Upper lobe of left lung (tissue), 6 donors: ENCODE results near the gene HSPBP1. TPM values are rescaled to one million over a fixed set of nuclear protein-coding genes. Genes with fewer than 3 reads are reported as not detected.

Source experiments
- ATAC-seq, 2 donors: fragments of 200-7000 bp; cut with Tn5 transposase; one replicate each; pipeline ENCODE4 v1.9.1; 2022; ENCODE audit warnings: mild to moderate bottlenecking in 2 of 2, moderate library complexity in 2 of 2; ENCODE audit not compliant: low FRiP score in 2 of 2
- DNase-seq, 2 donors: peaks; one replicate each; pipeline ENCODE4 v3.0.0-alpha.2; 2019 to 2020
- H3K27ac ChIP-seq, 4 donors: fragments of 200-600 bp; sonication (generic); one replicate each; pipeline ENCODE4 v1.5.1; 2016 to 2019
- H3K27me3 ChIP-seq, 4 donors: fragments of 200-600 bp; sonication (generic); one replicate each; pipeline ENCODE4 v1.5.1; 2017 to 2019
- H3K36me3 ChIP-seq, 4 donors: fragments of 200-600 bp; sonication (generic); one replicate each; pipeline ENCODE4 v1.5.1; 2016 to 2019
- H3K4me1 ChIP-seq, 4 donors: fragments of 200-600 bp; sonication (generic); one replicate each; pipeline ENCODE4 v1.5.1; 2018 to 2019
- H3K4me3 ChIP-seq, 4 donors: fragments of 200-600 bp; sonication (generic); one replicate each; pipeline ENCODE4 v1.5.1; 2017 to 2019; ENCODE audit warnings: mild to moderate bottlenecking in 2 of 4, moderate library complexity in 1 of 4
- H3K9me3 ChIP-seq, 4 donors: fragments of 200-600 bp; sonication (generic); one replicate each; pipeline ENCODE4 v1.5.1; 2018 to 2019
- EP300 ChIP-seq, 4 donors: sonication (generic); formaldehyde crosslinking; IDR thresholded peaks; one replicate each; pipeline ENCODE4 v1.5.1; 2017; ENCODE audit warnings: antibody characterized with exemption in 4 of 4, control low read depth in 2 of 4
- POLR2A ChIP-seq, 4 donors: fragments of 450-650 bp; IDR thresholded peaks; one replicate each; pipeline ENCODE4 v1.5.1; 2016 to 2017; ENCODE audit warnings: antibody characterized with exemption in 4 of 4, mild to moderate bottlenecking in 2 of 4
- POLR2AphosphoS5 ChIP-seq, 2 donors: sonication (generic); formaldehyde crosslinking; IDR thresholded peaks; one replicate each; pipeline ENCODE4 v1.5.1; 2017; ENCODE audit warnings: antibody characterized with exemption in 2 of 2
- WGBS, 2 donors: methylation state at CpG; one replicate each; pipeline ENCODE4 v1.1.5; 2017 to 2018; 5-methylcytosine and 5-hydroxymethylcytosine counted together
- total RNA-seq, 6 donors: library from RNA; depleted of rRNA in 4 of 6; stranded (reverse); fragments of >200 nt in 4 of 6; gene quantifications; one replicate each; pipeline versions ENCODE4 v1.1.0 to v1.2.1, GENCODE V29; 2016 to 2021
- TF ChIP-seq, protein P1 (sequence below), 6 experiments: fragments of 450-650 bp in 4 of 6; fragments of 200-600 bp in 2 of 6; sonication (generic) in 2 of 6; IDR thresholded peaks; one replicate each; pipeline ENCODE4 v1.5.1; 2016 to 2019; ENCODE audit warnings: antibody characterized with exemption in 6 of 6
- donor health status: DM: no; HTN: no; CAD: no; lungs with moderate emphysema.
- donor health status: DM: no; HTN: yes; CAD: no; lungs with severe emphysema.

Gene HSPBP1
- total RNA-seq, 6 donors from 2014 or later, result 21.0 to 34.6 (median 30.1) TPM

GRCh38 chr19:55252760-55253663 is 26.9 kb downstream of the HSPBP1 start:
- H3K4me3 ChIP-seq, result peak overlapping the region in 1 of 4 donors; percentile 98
- no peak for ATAC-seq
- WGBS, 2 donors, result 75 to 82% methylated on average over 18 to 21 of the region's 21 CpGs
- DNase-seq, result peak in 1 of 2 donors; percentile 41
- no peaks in the 10 kb centered on the region for H3K9me3 ChIP-seq
- peaks cover 36 to 94% (median 59%) of the 10 kb centered on the region in 4 donors for H3K4me1 ChIP-seq
- peaks cover 0 to 6% (median 0%) of the 10 kb centered on the region in 4 donors for H3K36me3 ChIP-seq
- H3K27ac ChIP-seq, result peak overlapping the region; percentile 42 to 86 (median 73)
- H3K27me3 ChIP-seq, result no peaks in the 10 kb centered on the region
- TF ChIP-seq EP300 (IDR thresholded peaks at IDR 0.05) (no peak), POLR2A (IDR thresholded peaks at IDR 0.05) (no peak), POLR2AphosphoS5 (IDR thresholded peaks at IDR 0.05) (no peak)
- TF ChIP-seq, protein P1, sequence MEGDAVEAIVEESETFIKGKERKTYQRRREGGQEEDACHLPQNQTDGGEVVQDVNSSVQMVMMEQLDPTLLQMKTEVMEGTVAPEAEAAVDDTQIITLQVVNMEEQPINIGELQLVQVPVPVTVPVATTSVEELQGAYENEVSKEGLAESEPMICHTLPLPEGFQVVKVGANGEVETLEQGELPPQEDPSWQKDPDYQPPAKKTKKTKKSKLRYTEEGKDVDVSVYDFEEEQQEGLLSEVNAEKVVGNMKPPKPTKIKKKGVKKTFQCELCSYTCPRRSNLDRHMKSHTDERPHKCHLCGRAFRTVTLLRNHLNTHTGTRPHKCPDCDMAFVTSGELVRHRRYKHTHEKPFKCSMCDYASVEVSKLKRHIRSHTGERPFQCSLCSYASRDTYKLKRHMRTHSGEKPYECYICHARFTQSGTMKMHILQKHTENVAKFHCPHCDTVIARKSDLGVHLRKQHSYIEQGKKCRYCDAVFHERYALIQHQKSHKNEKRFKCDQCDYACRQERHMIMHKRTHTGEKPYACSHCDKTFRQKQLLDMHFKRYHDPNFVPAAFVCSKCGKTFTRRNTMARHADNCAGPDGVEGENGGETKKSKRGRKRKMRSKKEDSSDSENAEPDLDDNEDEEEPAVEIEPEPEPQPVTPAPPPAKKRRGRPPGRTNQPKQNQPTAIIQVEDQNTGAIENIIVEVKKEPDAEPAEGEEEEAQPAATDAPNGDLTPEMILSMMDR (IDR thresholded peaks at IDR 0.05), result no peak

- no peaks in the 10 kb centered on the region for H3K9me3 ChIP-seq
- peaks cover 0 to 13% (median 7%) of the 10 kb centered on the region in 4 donors for H3K36me3 ChIP-seq
- no peaks in the 10 kb centered on the region for H3K27me3 ChIP-seq
- no peak overlapping the region for H3K4me3 ChIP-seq
- peak overlapping the region in 2 of 4 donors; percentile 12 to 19 for H3K27ac ChIP-seq
- no peak for DNase-seq
- 63 to 81% methylated on average over 12 to 19 of the region's 19 CpGs for WGBS, 2 donors
- peaks cover 28 to 92% (median 57%) of the 10 kb centered on the region in 4 donors for H3K4me1 ChIP-seq
- ATAC-seq, result no peak
- no peak for TF ChIP-seq POLR2AphosphoS5 (IDR thresholded peaks at IDR 0.05)
- TF ChIP-seq EP300 (IDR thresholded peaks at IDR 0.05), result no peak
- no peak for TF ChIP-seq POLR2A (IDR thresholded peaks at IDR 0.05)
- TF ChIP-seq, protein P1 (IDR thresholded peaks at IDR 0.05), result no peak
Observed at GRCh38 chr19:55251341-55252081, 28.4 kb downstream of the HSPBP1 start.

DNA sequence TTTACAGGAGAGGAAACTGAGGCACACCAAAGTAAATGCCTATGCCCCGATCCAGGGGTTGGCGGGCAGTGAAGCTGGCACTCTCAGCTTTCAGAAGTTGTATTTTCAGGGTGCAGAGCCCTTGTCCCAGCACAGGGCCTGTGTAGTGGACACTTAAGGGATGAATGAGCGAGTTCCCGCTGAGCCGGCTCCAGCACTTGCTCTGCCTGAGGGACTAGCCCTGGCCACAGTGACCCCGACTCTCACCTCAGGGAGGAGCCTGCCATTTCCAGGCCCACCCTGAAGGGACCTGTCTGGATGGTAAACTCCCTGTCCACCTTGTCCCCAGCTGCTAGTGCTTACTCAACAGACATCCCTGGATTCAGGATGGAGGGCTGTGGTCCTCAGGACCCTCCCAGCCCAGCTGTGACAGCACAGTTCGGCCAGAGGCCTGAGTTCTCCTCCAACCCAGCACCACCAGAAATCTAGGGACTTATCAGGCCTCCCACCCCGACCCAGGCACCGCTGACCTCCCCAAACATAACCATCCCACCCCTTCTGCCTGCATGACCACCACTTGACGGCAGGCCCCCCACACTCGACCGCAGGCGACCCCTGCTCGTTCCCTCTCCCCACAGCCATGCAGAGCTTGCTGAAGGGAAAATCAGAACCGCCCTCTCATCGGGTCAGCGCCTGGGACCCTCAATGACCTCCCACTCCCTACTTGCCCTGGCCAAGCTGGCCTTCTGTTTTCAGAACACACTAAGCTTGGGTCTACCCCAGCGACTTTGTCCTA is 29.5 kb downstream of the HSPBP1 start:
- H3K9me3 ChIP-seq, result no peaks in the 10 kb centered on the region
- H3K27ac ChIP-seq, result peak overlapping the region in 1 of 4 donors; percentile 12
- H3K36me3 ChIP-seq, result peaks cover 3 to 24% (median 18%) of the 10 kb centered on the region in 4 donors
- H3K4me3 ChIP-seq, result no peak overlapping the region
- TF ChIP-seq POLR2AphosphoS5 (IDR thresholded peaks at IDR 0.05), result no peak
- TF ChIP-seq, protein P1 (IDR thresholded peaks at IDR 0.05), result no peak
- no peak for TF ChIP-seq EP300 (IDR thresholded peaks at IDR 0.05)
- no peak for TF ChIP-seq POLR2A (IDR thresholded peaks at IDR 0.05)
- DNase-seq, result peak in 1 of 2 donors; percentile 58
- WGBS, 2 donors, result 92 to 93% methylated on average over 11 to 18 of the region's 18 CpGs
- no peak for ATAC-seq
- H3K27me3 ChIP-seq, result no peaks in the 10 kb centered on the region
- peaks cover 17 to 81% (median 46%) of the 10 kb centered on the region in 4 donors for H3K4me1 ChIP-seq

DNA sequence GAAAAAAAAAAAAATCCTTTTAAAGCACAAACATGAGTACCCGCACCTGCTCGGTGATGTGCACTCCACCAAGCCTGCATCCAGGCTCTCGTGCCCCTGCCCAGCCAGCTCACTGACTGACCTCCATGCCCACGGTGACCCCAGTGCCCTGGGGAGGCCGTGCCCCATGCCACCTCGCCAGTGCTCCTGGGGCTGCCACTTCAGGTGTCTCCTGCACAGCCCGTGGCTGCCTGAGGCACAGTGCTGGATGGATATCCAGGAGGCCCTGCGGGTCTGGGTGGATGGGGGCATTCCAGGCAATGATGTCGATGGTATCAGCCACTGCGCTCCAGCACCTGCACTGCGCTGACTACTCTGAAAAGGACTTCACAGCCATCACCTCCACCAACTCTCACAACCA is 30.1 kb downstream of the HSPBP1 start:
- H3K27ac ChIP-seq, result no peak overlapping the region
- WGBS, 2 donors, result 88 to 89% methylated on average over 6 to 11 of the region's 11 CpGs
- H3K27me3 ChIP-seq, result no peaks in the 10 kb centered on the region
- TF ChIP-seq EP300 (IDR thresholded peaks at IDR 0.05) (no peak), POLR2AphosphoS5 (IDR thresholded peaks at IDR 0.05) (no peak)
- TF ChIP-seq, protein P1 (IDR thresholded peaks at IDR 0.05), result no peak
- ATAC-seq (no peak), DNase-seq (peak in 1 of 2 donors; percentile 71)
- H3K36me3 ChIP-seq, result peaks cover 9 to 30% (median 24%) of the 10 kb centered on the region in 4 donors
- peaks cover 13 to 75% (median 40%) of the 10 kb centered on the region in 4 donors for H3K4me1 ChIP-seq
- no peak overlapping the region for H3K4me3 ChIP-seq
- H3K9me3 ChIP-seq, result no peaks in the 10 kb centered on the region
